ENCODE data around the gene IRAK2.

DNA sequence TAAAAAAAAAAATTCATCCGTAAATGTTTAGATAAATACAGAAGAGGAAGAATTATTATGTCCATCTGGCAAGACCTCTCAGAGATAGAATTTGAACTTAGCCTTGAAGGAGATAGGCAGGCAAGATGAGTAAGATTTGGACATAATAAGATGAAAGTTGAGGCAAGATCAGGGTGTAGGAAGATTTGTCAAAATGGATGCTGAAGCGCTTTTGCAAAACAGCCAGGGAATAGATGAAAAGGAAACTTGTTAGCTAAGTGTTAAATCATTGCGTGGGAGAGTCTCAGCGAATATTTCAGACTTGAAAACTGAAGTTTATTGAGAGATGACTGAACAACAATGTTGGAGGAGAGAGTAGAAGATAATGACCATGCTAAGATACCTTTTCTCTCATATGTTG lies 42.0 kb upstream of the IRAK2 start:
- TF ChIP-seq, protein P1, sequence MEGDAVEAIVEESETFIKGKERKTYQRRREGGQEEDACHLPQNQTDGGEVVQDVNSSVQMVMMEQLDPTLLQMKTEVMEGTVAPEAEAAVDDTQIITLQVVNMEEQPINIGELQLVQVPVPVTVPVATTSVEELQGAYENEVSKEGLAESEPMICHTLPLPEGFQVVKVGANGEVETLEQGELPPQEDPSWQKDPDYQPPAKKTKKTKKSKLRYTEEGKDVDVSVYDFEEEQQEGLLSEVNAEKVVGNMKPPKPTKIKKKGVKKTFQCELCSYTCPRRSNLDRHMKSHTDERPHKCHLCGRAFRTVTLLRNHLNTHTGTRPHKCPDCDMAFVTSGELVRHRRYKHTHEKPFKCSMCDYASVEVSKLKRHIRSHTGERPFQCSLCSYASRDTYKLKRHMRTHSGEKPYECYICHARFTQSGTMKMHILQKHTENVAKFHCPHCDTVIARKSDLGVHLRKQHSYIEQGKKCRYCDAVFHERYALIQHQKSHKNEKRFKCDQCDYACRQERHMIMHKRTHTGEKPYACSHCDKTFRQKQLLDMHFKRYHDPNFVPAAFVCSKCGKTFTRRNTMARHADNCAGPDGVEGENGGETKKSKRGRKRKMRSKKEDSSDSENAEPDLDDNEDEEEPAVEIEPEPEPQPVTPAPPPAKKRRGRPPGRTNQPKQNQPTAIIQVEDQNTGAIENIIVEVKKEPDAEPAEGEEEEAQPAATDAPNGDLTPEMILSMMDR (IDR thresholded peaks at IDR 0.05): no peak
- TF ChIP-seq MAZ (IDR thresholded peaks at IDR 0.05; ENCODE audit: borderline replicate concordance, low read depth, low read length): no peak
- TF ChIP-seq, protein P2, sequence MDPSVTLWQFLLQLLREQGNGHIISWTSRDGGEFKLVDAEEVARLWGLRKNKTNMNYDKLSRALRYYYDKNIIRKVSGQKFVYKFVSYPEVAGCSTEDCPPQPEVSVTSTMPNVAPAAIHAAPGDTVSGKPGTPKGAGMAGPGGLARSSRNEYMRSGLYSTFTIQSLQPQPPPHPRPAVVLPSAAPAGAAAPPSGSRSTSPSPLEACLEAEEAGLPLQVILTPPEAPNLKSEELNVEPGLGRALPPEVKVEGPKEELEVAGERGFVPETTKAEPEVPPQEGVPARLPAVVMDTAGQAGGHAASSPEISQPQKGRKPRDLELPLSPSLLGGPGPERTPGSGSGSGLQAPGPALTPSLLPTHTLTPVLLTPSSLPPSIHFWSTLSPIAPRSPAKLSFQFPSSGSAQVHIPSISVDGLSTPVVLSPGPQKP (IDR thresholded peaks at IDR 0.05; ENCODE audit: low read depth, low read length): no peak

All from A549 (cell line).